H1 (cell line): Measurements from ENCODE around the gene USP20. TPM values are rescaled to one million over a fixed set of nuclear protein-coding genes. Genes with fewer than 3 reads are reported as not detected.

Experiments
- CTCF ChIA-PET: fragments of 300-600 bp; sonication (Branson Sonifier 250); formaldehyde crosslinking; loops from one replicate; lab custom pipeline; 2021; ENCODE audit not compliant: partially characterized antibody; lab: Charles Lee
- POLR2A ChIA-PET: fragments of 300-600 bp; sonication (Branson Sonifier 250); formaldehyde crosslinking; loops from one replicate; lab custom pipeline; 2021; ENCODE audit warnings: inconsistent platforms; ENCODE audit not compliant: partially characterized antibody; lab: Charles Lee
- DNase-seq, 2 experiments: peaks; one replicate each; pipeline versions ENCODE4 v3.0.0 to v3.0.0-alpha.2; 2010 to 2022; ENCODE audit warnings: low spot score in 2 of 2, low read depth in 1 of 2, mixed read lengths in 1 of 2
- FAIRE-seq: peaks from 2 replicates; lab custom pipeline; 2011; peaks lifted over from hg19 to GRCh38; lab: Jason Lieb, UNC
- H2AFZ ChIP-seq: 2 replicates; pipeline ENCODE4 v1.8.1; 2012; ENCODE audit warnings: low read length, inconsistent platforms
- H2AK5ac ChIP-seq: 2 replicates; pipeline ENCODE4 v1.6.1; 2013; ENCODE audit warnings: low read depth, low read length
- H2BK120ac ChIP-seq: replicated peaks from 2 replicates; pipeline ENCODE3; 2013; ENCODE audit warnings: low read depth, low read length, inconsistent platforms
- H2BK12ac ChIP-seq: 2 replicates; pipeline ENCODE4 v1.6.1; 2013; ENCODE audit warnings: low read depth, low read length
- H2BK15ac ChIP-seq: 2 replicates; pipeline ENCODE4 v1.6.1; 2013; ENCODE audit warnings: low read length
- H2BK20ac ChIP-seq: 2 replicates; pipeline ENCODE4 v1.6.1; 2013; ENCODE audit warnings: low read length
- H2BK5ac ChIP-seq: 2 replicates; pipeline ENCODE4 v1.6.1; 2013; ENCODE audit warnings: low read depth, low read length
- H3K14ac ChIP-seq: 2 replicates; pipeline ENCODE4 v1.6.1; 2013; ENCODE audit warnings: inconsistent platforms; ENCODE audit not compliant: insufficient read length
- H3K18ac ChIP-seq: 2 replicates; pipeline ENCODE4 v1.6.1; 2013; ENCODE audit warnings: low read length; ENCODE audit errors: extremely low read depth
- H3K23ac ChIP-seq: 2 replicates; pipeline ENCODE4 v1.6.1; 2013; ENCODE audit warnings: inconsistent platforms; ENCODE audit not compliant: insufficient read length
- H3K23me2 ChIP-seq: 2 replicates; pipeline ENCODE4 v1.6.1; 2013; ENCODE audit warnings: low read depth, low read length
- H3K27ac ChIP-seq: 2 replicates; pipeline ENCODE4 v1.6.1; 2011; ENCODE audit warnings: low read depth, low read length, inconsistent platforms
- H3K27me3 ChIP-seq, 4 experiments: replicated peaks in 1 of 4; 1 replicate in 1 of 4; 2 replicates in 3 of 4; pipeline versions ENCODE4 v1.6.1 to v1.8.1; 2011 to 2013; ENCODE audit warnings: low read length in 3 of 4, mild to moderate bottlenecking in 3 of 4, inconsistent platforms in 2 of 4, mixed read lengths in 2 of 4, moderate library complexity in 1 of 4; ENCODE audit not compliant: control insufficient read depth in 3 of 4, insufficient read depth in 3 of 4; ENCODE audit errors: extremely low read depth in 1 of 4
- H3K36me3 ChIP-seq, 4 experiments: 2 replicates each; pipeline versions ENCODE4 v1.6.1 to v1.8.1; 2011 to 2013; ENCODE audit warnings: mild to moderate bottlenecking in 4 of 4, low read length in 3 of 4, moderate library complexity in 2 of 4, control low read depth in 1 of 4, inconsistent platforms in 1 of 4; ENCODE audit not compliant: insufficient read depth in 4 of 4, control insufficient read depth in 2 of 4
- H3K4ac ChIP-seq: replicated peaks from 2 replicates; pipeline ENCODE3; 2013; ENCODE audit warnings: low read length, low read depth, mixed read lengths, inconsistent platforms; ENCODE audit not compliant: insufficient read length
- H3K4me1 ChIP-seq, 4 experiments: replicated peaks in 1 of 4; 1 replicate in 1 of 4; 2 replicates in 3 of 4; pipeline versions ENCODE4 v1.6.1 to v1.8.1; 2011 to 2013; ENCODE audit warnings: low read length in 3 of 4, inconsistent platforms in 2 of 4, mixed read lengths in 1 of 4; ENCODE audit not compliant: insufficient read depth in 4 of 4, control insufficient read depth in 3 of 4
- H3K4me2 ChIP-seq, 2 experiments: 2 replicates each; pipeline versions ENCODE4 v1.6.1 to v1.8.1; 2011 to 2013; ENCODE audit warnings: low read depth in 2 of 2, low read length in 2 of 2, control low read depth in 1 of 2, inconsistent platforms in 1 of 2, mild to moderate bottlenecking in 1 of 2; ENCODE audit not compliant: insufficient read depth in 1 of 2
- H3K4me3 ChIP-seq, 4 experiments: fragments of 200-600, 300-600 bp in 1 of 4; sonication (generic), shearing (Covaris generic), sonication (Bioruptor Twin) in 1 of 4; 2 replicates each; pipeline versions ENCODE4 v1.5.1 to v1.8.1; 2011 to 2016; ENCODE audit warnings: low read length in 4 of 4, low read depth in 3 of 4, control low read depth in 2 of 4, inconsistent platforms in 2 of 4, mild to moderate bottlenecking in 2 of 4, mixed read lengths in 1 of 4, moderate library complexity in 1 of 4; ENCODE audit not compliant: insufficient read depth in 2 of 4; ENCODE audit errors: extremely low read depth in 1 of 4
- H3K56ac ChIP-seq: replicated peaks from 2 replicates; pipeline ENCODE3; 2013; ENCODE audit warnings: low read depth, mild to moderate bottlenecking, mixed read lengths, low read length, inconsistent platforms; ENCODE audit not compliant: insufficient read length
- H3K79me1 ChIP-seq: 2 replicates; pipeline ENCODE4 v1.6.1; 2013; ENCODE audit warnings: low read depth, low read length, control low read depth
- H3K79me2 ChIP-seq, 2 experiments: 2 replicates each; pipeline versions ENCODE4 v1.6.1 to v1.8.1; 2012 to 2013; ENCODE audit warnings: low read length in 2 of 2, mild to moderate bottlenecking in 2 of 2, inconsistent platforms in 1 of 2; ENCODE audit not compliant: insufficient read depth in 2 of 2, control insufficient read depth in 1 of 2
- H3K9ac ChIP-seq, 4 experiments: replicated peaks in 1 of 4; 1 replicate in 1 of 4; 2 replicates in 3 of 4; pipeline versions ENCODE4 v1.6.1 to v1.8.1; 2011 to 2013; ENCODE audit warnings: low read depth in 3 of 4, low read length in 3 of 4, control low read depth in 2 of 4, mild to moderate bottlenecking in 2 of 4, moderate library complexity in 2 of 4, inconsistent platforms in 1 of 4; ENCODE audit errors: extremely low read depth in 1 of 4
- H3K9me3 ChIP-seq, 2 experiments: 2 replicates each; pipeline versions ENCODE4 v1.6.1 to v1.8.1; 2012 to 2013; ENCODE audit warnings: mild to moderate bottlenecking in 2 of 2, moderate library complexity in 2 of 2, control low read depth in 1 of 2, inconsistent platforms in 1 of 2, low read depth in 1 of 2, low read length in 1 of 2, mixed read lengths in 1 of 2; ENCODE audit not compliant: insufficient read depth in 2 of 2
- H4K20me1 ChIP-seq, 2 experiments: replicated peaks in 1 of 2; 2 replicates each; pipeline versions ENCODE3 to v1.8.1; 2011 to 2013; ENCODE audit warnings: inconsistent platforms in 2 of 2, low read length in 2 of 2, mild to moderate bottlenecking in 1 of 2; ENCODE audit not compliant: insufficient read depth in 2 of 2, control insufficient read depth in 1 of 2
- H4K5ac ChIP-seq: 2 replicates; pipeline ENCODE4 v1.6.1; 2013; ENCODE audit warnings: low read length, low read depth, mixed read lengths, inconsistent platforms; ENCODE audit not compliant: insufficient read length
- H4K8ac ChIP-seq: 2 replicates; pipeline ENCODE4 v1.8.0; 2013; ENCODE audit warnings: mild to moderate bottlenecking, moderate library complexity, low read length, inconsistent platforms; ENCODE audit not compliant: insufficient read depth; ENCODE audit errors: extremely low read depth
- H4K91ac ChIP-seq: replicated peaks from 2 replicates; pipeline ENCODE3; 2013; ENCODE audit warnings: low read length, mixed read lengths, inconsistent platforms; ENCODE audit not compliant: insufficient read length
- CHD1 ChIP-seq: IDR thresholded peaks from 2 replicates; pipeline ENCODE4 v1.6.1; 2012; ENCODE audit warnings: low read depth, low read length, improper control_type of control experiment
- CREB1 ChIP-seq: IDR thresholded peaks from 2 replicates; pipeline ENCODE4 v1.6.1; 2012; ENCODE audit warnings: inconsistent platforms
- EGR1 ChIP-seq: IDR thresholded peaks from 2 replicates; pipeline ENCODE4 v1.6.1; 2011; ENCODE audit warnings: low read depth, low read length, borderline replicate concordance
- HDAC2 ChIP-seq, 2 experiments: fragments of 300-600 bp in 1 of 2; sonication (generic) in 1 of 2; IDR thresholded peaks; 2 replicates each; pipeline ENCODE4 v1.6.1; 2011 to 2012; ENCODE audit warnings: low read depth in 2 of 2, low read length in 2 of 2, mild to moderate bottlenecking in 2 of 2, moderate library complexity in 2 of 2, borderline replicate concordance in 1 of 2, inconsistent platforms in 1 of 2
- KDM1A ChIP-seq: fragments of 200-600, 300-600 bp; sonication (generic); IDR thresholded peaks from 2 replicates; pipeline ENCODE4 v1.7.1; 2016; ENCODE audit warnings: mild to moderate bottlenecking, low read length, borderline replicate concordance
- KDM5A ChIP-seq: fragments of 200-600 bp; IDR thresholded peaks from 2 replicates; pipeline ENCODE4 v1.7.1; 2012; ENCODE audit warnings: mild to moderate bottlenecking, low read length, inconsistent platforms, mixed read lengths
- NANOG ChIP-seq: IDR thresholded peaks from 2 replicates; pipeline ENCODE4 v1.6.1; 2011; ENCODE audit warnings: low read length, low read depth, mild to moderate bottlenecking, inconsistent platforms; ENCODE audit not compliant: insufficient read depth, poor library complexity, severe bottlenecking
- RAD21 ChIP-seq, 2 experiments: IDR thresholded peaks in 1 of 2; conservative IDR thresholded peaks in 1 of 2; 2 replicates each; pipeline ENCODE4 v1.6.1; 2011; ENCODE audit warnings: low read depth in 2 of 2, low read length in 2 of 2, improper control_type of control experiment in 1 of 2, inconsistent platforms in 1 of 2, mild to moderate bottlenecking in 1 of 2, moderate library complexity in 1 of 2
- SP2 ChIP-seq: IDR thresholded peaks from 2 replicates; pipeline ENCODE4 v1.6.1; 2012; ENCODE audit warnings: mild to moderate bottlenecking, low read length, inconsistent platforms
- SP4 ChIP-seq: IDR thresholded peaks from 2 replicates; pipeline ENCODE4 v1.6.1; 2012; ENCODE audit warnings: low read length, inconsistent platforms
- YY1 ChIP-seq: IDR thresholded peaks from 2 replicates; pipeline ENCODE4 v1.6.1; 2011; ENCODE audit warnings: low read depth, mild to moderate bottlenecking, low read length
- WGBS, 2 experiments: shearing (Covaris generic) in 1 of 2; methylation state at CpG; one replicate each; pipeline versions ENCODE4 v1.1.6 to v1.1.7; 2013 to 2015; ENCODE audit warnings: low lambda C conversion rate in 2 of 2, mixed read lengths in 2 of 2, inconsistent platforms in 1 of 2, low coverage in 1 of 2, missing lambda C conversion rate in 1 of 2; ENCODE audit not compliant: insufficient replicate concordance in 2 of 2, insufficient coverage in 1 of 2, insufficient read length in 1 of 2; ENCODE audit errors: extremely low coverage in 1 of 2, missing lambda C conversion rate in 1 of 2; 5-methylcytosine and 5-hydroxymethylcytosine counted together
- polyA plus RNA-seq, 7 experiments: library from polyadenylated mRNA; depleted of rRNA in 3 of 7; stranded (reverse) in 5 of 7; unstranded in 2 of 7; fragments of >200 nt in 5 of 7; fragments of 200-250 nt in 2 of 7; gene quantifications; 1 replicate in 5 of 7; 2 replicates in 1 of 7; 4 replicates in 1 of 7; pipeline versions ENCODE4 v1.2.1 to v1.2.3, GENCODE V29; 2011 to 2013; ENCODE audit warnings: missing spikeins in 2 of 7, mixed read lengths in 2 of 7
- total RNA-seq: library from RNA; stranded (reverse); fragmentation: NEBNext Ultra II Directional; extraction: Animal tissue kit (Norgen Biotek cat#: 25700); gene quantifications from 2 replicates; pipeline ENCODE4 v1.2.1, GENCODE V29; 2021
- TF ChIP-seq, protein P1 (sequence below): IDR thresholded peaks from 2 replicates; pipeline ENCODE4 v1.6.1; 2012; ENCODE audit warnings: low read length, inconsistent platforms

The USP20 gene
- total and polyA plus RNA-seq, 2 of the 8 experiments (the other 6 are each of a cell fraction or from before 2014, with no cell fraction given): 13.4 to 23.0 TPM

DNA sequence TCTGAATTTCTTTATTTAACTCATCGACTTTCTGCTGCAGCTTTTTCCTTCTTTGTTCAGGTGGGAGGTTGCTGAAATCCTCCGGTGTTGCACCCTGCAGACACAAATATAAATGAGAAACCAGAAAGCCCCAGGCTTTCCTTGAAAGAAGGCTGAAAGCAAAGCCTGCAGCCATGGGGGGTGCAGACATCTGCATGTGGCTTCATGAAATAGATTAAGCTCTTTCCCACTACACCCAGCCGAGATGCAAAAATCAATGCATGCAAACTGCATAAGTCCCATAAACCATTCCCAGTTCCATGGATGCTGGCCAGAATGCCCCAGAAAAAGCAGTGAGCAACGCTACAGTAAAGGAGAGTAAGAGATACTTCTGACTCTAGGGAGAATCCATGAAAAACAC, 73.6 kb downstream of the USP20 start:
- H2BK120ac ChIP-seq: no peak overlapping the region
- no peak overlapping the region for H3K27ac ChIP-seq
- TF ChIP-seq CREB1 (no peak), YY1 (no peak), KDM1A (no peak), SP4 (no peak), EGR1 (no peak), SP2 (no peak), KDM5A (no peak), HDAC2 (IDR thresholded peaks at IDR 0.05; ENCODE audit: borderline replicate concordance in 1 of 2, low read depth in 2 of 2, low read length in 2 of 2) (no peak), NANOG (no peak), CHD1 (no peak), RAD21 (IDR thresholded peaks at IDR 0.05 in 1 of 2, conservative IDR thresholded peaks at IDR 0.05 in 1 of 2; ENCODE audit: low read depth in 2 of 2, low read length in 2 of 2) (no peak)
- TF ChIP-seq, protein P1, sequence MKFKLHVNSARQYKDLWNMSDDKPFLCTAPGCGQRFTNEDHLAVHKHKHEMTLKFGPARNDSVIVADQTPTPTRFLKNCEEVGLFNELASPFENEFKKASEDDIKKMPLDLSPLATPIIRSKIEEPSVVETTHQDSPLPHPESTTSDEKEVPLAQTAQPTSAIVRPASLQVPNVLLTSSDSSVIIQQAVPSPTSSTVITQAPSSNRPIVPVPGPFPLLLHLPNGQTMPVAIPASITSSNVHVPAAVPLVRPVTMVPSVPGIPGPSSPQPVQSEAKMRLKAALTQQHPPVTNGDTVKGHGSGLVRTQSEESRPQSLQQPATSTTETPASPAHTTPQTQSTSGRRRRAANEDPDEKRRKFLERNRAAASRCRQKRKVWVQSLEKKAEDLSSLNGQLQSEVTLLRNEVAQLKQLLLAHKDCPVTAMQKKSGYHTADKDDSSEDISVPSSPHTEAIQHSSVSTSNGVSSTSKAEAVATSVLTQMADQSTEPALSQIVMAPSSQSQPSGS: no peak

More for the DNA sequence above, 73.6 kb downstream of the USP20 start:
- no peak overlapping the region for H3K56ac ChIP-seq
- no peak overlapping the region for H3K23ac ChIP-seq
- H3K36me3 ChIP-seq: peaks cover 0 to 4% (median 0%) of the 10 kb centered on the region in 4 experiments; a peak in 1 of 8 replicates
- H2BK12ac ChIP-seq: no peak overlapping the region
- peak overlapping the region; percentile 19 to 24; a peak in 2 of 4 replicates for H3K4me2 ChIP-seq
- FAIRE-seq (no peak), DNase-seq (no peak)
- H2BK5ac ChIP-seq: 0 out of 2 replicates have a peak overlapping the region, but pooled peaks have one; percentile 16
- no peaks in the 10 kb centered on the region for H3K27me3 ChIP-seq
- no peak overlapping the region for H4K91ac ChIP-seq
- no peak overlapping the region for H4K5ac ChIP-seq
- no peak overlapping the region for H4K8ac ChIP-seq
- H2BK20ac ChIP-seq: no peak overlapping the region
- H3K79me1 ChIP-seq: no peaks in the 10 kb centered on the region
- H3K9ac ChIP-seq: no peak overlapping the region
- no peak overlapping the region for H3K18ac ChIP-seq
- H2AK5ac ChIP-seq: no peak overlapping the region
- H4K20me1 ChIP-seq: peaks cover 0 to 1% of the 10 kb centered on the region in 2 experiments
- H3K14ac ChIP-seq: no peak overlapping the region
- ChIA-PET POLR2A (interaction anchor here (0.5 to 0.6 kb wide), 3 partner anchors 82 to 106 kb away, joined by 3 read pairs; no protein-coding TSS in a partner anchor), CTCF (no interaction called here)
- H3K4ac ChIP-seq: no peak overlapping the region
- no peak overlapping the region for H2AFZ ChIP-seq
- no peak overlapping the region; a peak in 1 of 8 replicates for H3K4me3 ChIP-seq
- H3K9me3 ChIP-seq: no peaks in the 10 kb centered on the region
- H3K79me2 ChIP-seq: no peaks in the 10 kb centered on the region
- 53% methylated on average over 4 of the region's 4 CpGs; no CpG with 5 or more reads in 1 of the 2 experiments for WGBS, 2 experiments
- peaks cover 2 to 8% (median 6%) of the 10 kb centered on the region in 4 experiments; a peak in 4 of 7 replicates for H3K4me1 ChIP-seq
- no peaks in the 10 kb centered on the region for H3K23me2 ChIP-seq
- H2BK15ac ChIP-seq: no peak overlapping the region
